GM12892 (cell line): ENCODE results near the gene ERBB2.

Experiments
- POLR2A ChIP-seq: IDR thresholded peaks from 2 replicates; pipeline ENCODE4 v1.6.1; 2011; ENCODE audit warnings: low read depth, low read length, control low read depth
- POLR2AphosphoS5 ChIP-seq: IDR thresholded peaks from 2 replicates; pipeline ENCODE4 v1.6.1; 2011; ENCODE audit warnings: low read depth, low read length, control low read depth

DNA sequence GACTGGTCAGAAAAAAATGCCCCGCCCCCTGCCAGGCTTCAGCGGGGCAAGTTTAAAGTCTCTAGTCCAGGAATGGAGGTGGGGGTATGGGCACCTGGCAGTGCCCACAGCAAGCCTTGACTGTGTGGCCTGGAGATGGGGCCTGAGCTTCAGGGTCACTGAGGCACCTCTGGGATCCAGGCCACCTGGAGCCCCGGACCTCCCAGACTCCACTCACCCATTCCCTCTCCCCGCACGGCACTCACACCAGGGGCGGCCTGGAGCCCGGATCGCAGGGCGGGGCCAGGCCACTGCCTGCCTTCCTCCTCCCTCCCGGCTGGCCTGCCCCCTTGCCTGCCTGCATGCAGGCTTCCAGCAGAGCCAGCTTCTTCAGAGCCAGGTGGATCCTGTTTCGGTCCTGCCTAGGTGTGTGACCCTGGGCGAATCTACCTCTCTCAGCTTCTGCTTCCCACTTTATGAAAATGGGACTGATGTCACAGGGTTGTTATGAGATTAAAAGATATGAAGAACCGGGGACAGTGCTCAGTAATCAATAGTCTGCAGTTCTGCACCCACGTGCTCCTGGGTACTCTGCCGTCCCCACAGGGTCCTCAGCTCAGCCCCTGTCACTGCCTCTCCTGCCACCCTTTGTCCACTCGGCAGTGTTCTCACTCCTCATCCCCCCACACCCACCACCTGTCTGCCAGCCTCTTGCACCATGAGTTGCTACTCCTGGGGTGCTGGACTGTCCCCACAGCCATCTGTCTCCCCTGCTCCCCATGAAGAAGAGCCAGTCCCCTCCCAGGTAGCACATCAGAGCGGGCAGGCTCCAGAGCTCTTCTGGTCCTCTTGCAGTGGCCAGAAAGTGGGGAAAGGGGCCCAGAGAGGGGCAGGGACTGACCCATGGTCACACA is 35.9 kb upstream of the ERBB2 start:
- TF ChIP-seq POLR2A (no peak), POLR2AphosphoS5 (no peak)
